H9 (cell line): ENCODE measurements around the gene PCBP4. TPM values are rescaled to one million over a fixed set of nuclear protein-coding genes. Genes with fewer than 3 reads are reported as not detected.

Experiments
- DNase-seq: peaks from one replicate; pipeline ENCODE4 v3.0.0-alpha.2; 2017
- H2AFZ ChIP-seq: one replicate; pipeline ENCODE4 v1.6.1; 2013; ENCODE audit warnings: mild to moderate bottlenecking, low read length, control low read depth, moderate library complexity
- H2AK5ac ChIP-seq: 2 replicates; pipeline ENCODE4 v1.6.1; 2013; ENCODE audit warnings: low read length, control low read depth, mixed read lengths; ENCODE audit not compliant: insufficient read length
- H2BK120ac ChIP-seq: one replicate; pipeline ENCODE4 v1.6.1; 2013; ENCODE audit warnings: low read depth, mild to moderate bottlenecking, low read length, control low read depth, inconsistent platforms; ENCODE audit not compliant: poor library complexity, severe bottlenecking
- H2BK12ac ChIP-seq: 2 replicates; pipeline ENCODE4 v1.6.1; 2013; ENCODE audit warnings: low read length, control low read depth, mixed read lengths, low read depth; ENCODE audit not compliant: insufficient read length
- H2BK15ac ChIP-seq: 2 replicates; pipeline ENCODE4 v1.6.1; 2013; ENCODE audit warnings: low read depth, low read length, control low read depth
- H2BK20ac ChIP-seq: one replicate; pipeline ENCODE4 v1.6.1; 2013; ENCODE audit warnings: low read depth, mild to moderate bottlenecking, low read length, control low read depth, inconsistent platforms; ENCODE audit not compliant: poor library complexity, severe bottlenecking
- H2BK5ac ChIP-seq: 2 replicates; pipeline ENCODE4 v1.6.1; 2013; ENCODE audit warnings: low read length, control low read depth, mixed read lengths; ENCODE audit not compliant: insufficient read length
- H3K14ac ChIP-seq: 2 replicates; pipeline ENCODE4 v1.6.1; 2013; ENCODE audit warnings: low read length, control low read depth; ENCODE audit not compliant: insufficient read depth
- H3K18ac ChIP-seq: 2 replicates; pipeline ENCODE4 v1.6.1; 2013; ENCODE audit warnings: low read depth, mild to moderate bottlenecking, mixed read lengths, low read length, control low read depth; ENCODE audit not compliant: insufficient read length
- H3K23ac ChIP-seq: 2 replicates; pipeline ENCODE4 v1.6.1; 2013; ENCODE audit warnings: low read length, control low read depth, mixed read lengths, low read depth; ENCODE audit not compliant: insufficient read length
- H3K23me2 ChIP-seq: 2 replicates; pipeline ENCODE4 v1.6.1; 2013; ENCODE audit warnings: low read depth, mild to moderate bottlenecking, mixed read lengths, low read length, control low read depth; ENCODE audit not compliant: insufficient read length, poor library complexity, severe bottlenecking
- H3K27ac ChIP-seq: 2 replicates; pipeline ENCODE4 v1.5.1; 2013; ENCODE audit warnings: low read length, control low read depth, mixed read lengths, low read depth; ENCODE audit not compliant: insufficient read length
- H3K27me3 ChIP-seq: 2 replicates; pipeline ENCODE4 v1.6.1; 2013; ENCODE audit warnings: low read length, control low read depth, inconsistent platforms; ENCODE audit not compliant: insufficient read depth
- H3K4ac ChIP-seq: 2 replicates; pipeline ENCODE4 v1.6.1; 2013; ENCODE audit warnings: low read depth, mild to moderate bottlenecking, control low read depth, inconsistent platforms, low read length, moderate library complexity
- H3K4me1 ChIP-seq: 2 replicates; pipeline ENCODE4 v1.6.1; 2013; ENCODE audit warnings: low read length, control low read depth, inconsistent platforms; ENCODE audit not compliant: insufficient read depth
- H3K4me2 ChIP-seq: 2 replicates; pipeline ENCODE4 v1.6.1; 2013; ENCODE audit warnings: low read length, control low read depth, mixed read lengths; ENCODE audit not compliant: insufficient read length, insufficient read depth
- H3K56ac ChIP-seq: 2 replicates; pipeline ENCODE4 v1.6.1; 2013; ENCODE audit warnings: low read depth, mild to moderate bottlenecking, mixed read lengths, low read length, control low read depth; ENCODE audit not compliant: insufficient read length
- H3K79me1 ChIP-seq: 2 replicates; pipeline ENCODE4 v1.6.1; 2013; ENCODE audit warnings: low read depth, mild to moderate bottlenecking, moderate library complexity, low read length, control low read depth, inconsistent platforms; ENCODE audit not compliant: insufficient read depth, poor library complexity, severe bottlenecking
- H3K79me2 ChIP-seq: 2 replicates; pipeline ENCODE4 v1.6.1; 2013; ENCODE audit warnings: low read length, control low read depth, inconsistent platforms; ENCODE audit not compliant: insufficient read depth
- H3K9ac ChIP-seq: 2 replicates; pipeline ENCODE4 v1.6.1; 2013; ENCODE audit warnings: low read length, control low read depth, mixed read lengths; ENCODE audit not compliant: insufficient read length; ENCODE audit errors: extremely low read depth
- H3K9me3 ChIP-seq: one replicate; pipeline ENCODE4 v1.6.1; 2013; ENCODE audit warnings: low read depth, low read length, inconsistent platforms; ENCODE audit not compliant: control insufficient read depth
- H3T11ph ChIP-seq: one replicate; pipeline ENCODE4 v1.6.1; 2013; ENCODE audit warnings: mild to moderate bottlenecking, low read length, control low read depth, inconsistent platforms
- H4K20me1 ChIP-seq: one replicate; pipeline ENCODE4 v1.6.1; 2013; ENCODE audit not compliant: control insufficient read depth, insufficient read length, insufficient read depth
- H4K5ac ChIP-seq: 2 replicates; pipeline ENCODE4 v1.6.1; 2013; ENCODE audit warnings: low read depth, mild to moderate bottlenecking, mixed read lengths, low read length, control low read depth; ENCODE audit not compliant: insufficient read length
- H4K8ac ChIP-seq: replicated peaks from 2 replicates; pipeline ENCODE4 v1.6.1; 2013; ENCODE audit warnings: low read length, control low read depth, mixed read lengths, low read depth; ENCODE audit not compliant: insufficient read length
- H4K91ac ChIP-seq: 2 replicates; pipeline ENCODE4 v1.6.1; 2013; ENCODE audit warnings: low read depth, mild to moderate bottlenecking, moderate library complexity, mixed read lengths, low read length, control low read depth; ENCODE audit not compliant: insufficient read length
- H3K27ac Mint-ChIP-seq, 3 experiments: 2 replicates in 2 of 3; 3 replicates in 1 of 3; pipeline ENCODE4 v1.8.0; 2020 to 2021; ENCODE audit warnings: mixed read lengths in 3 of 3, mild to moderate bottlenecking in 1 of 3, moderate library complexity in 1 of 3
- H3K27me3 Mint-ChIP-seq: 2 replicates; pipeline ENCODE4 v1.8.0; 2021; ENCODE audit warnings: low read depth, mild to moderate bottlenecking, moderate library complexity, mixed read lengths
- H3K36me3 Mint-ChIP-seq, 3 experiments: 2 replicates in 2 of 3; 3 replicates in 1 of 3; pipeline ENCODE4 v1.8.0; 2020 to 2021; ENCODE audit warnings: low read depth in 3 of 3, mixed read lengths in 3 of 3; ENCODE audit not compliant: insufficient read depth in 1 of 3
- H3K4me1 Mint-ChIP-seq, 2 experiments: 2 replicates each; pipeline ENCODE4 v1.8.0; 2020; ENCODE audit warnings: mixed read lengths in 2 of 2
- H3K4me3 Mint-ChIP-seq, 2 experiments: 2 replicates in 1 of 2; 3 replicates in 1 of 2; pipeline ENCODE4 v1.8.0; 2020 to 2021; ENCODE audit warnings: mild to moderate bottlenecking in 2 of 2, mixed read lengths in 2 of 2, moderate library complexity in 1 of 2
- H3K9me3 Mint-ChIP-seq, 2 experiments: 2 replicates in 1 of 2; 3 replicates in 1 of 2; pipeline ENCODE4 v1.8.0; 2020; ENCODE audit warnings: mild to moderate bottlenecking in 2 of 2, mixed read lengths in 2 of 2, moderate library complexity in 1 of 2
- CTCF ChIP-seq: fragments of 200-600 bp; sonication (generic); conservative IDR thresholded peaks from 3 replicates; pipeline ENCODE4 v1.8.0; 2021; ENCODE audit warnings: antibody characterized with exemption, mild to moderate bottlenecking
- total RNA-seq: library from RNA; stranded (reverse); gene quantifications from 2 replicates; pipeline ENCODE4 v1.2.1, GENCODE V29; 2021

The PCBP4 gene
- total RNA-seq, 1 experiment from 2014 or later = 24.6 TPM

- no peak overlapping the region for H3K18ac ChIP-seq
- peak overlapping the region; percentile 36 for H4K5ac ChIP-seq
- Mint-ChIP-seq H3K9me3 (peaks cover 0 to 2% of the 10 kb centered on the region in 2 experiments; a peak in 2 of 5 replicates), H3K4me3 (peak overlapping the region; percentile 68 to 88; a peak in 4 of 5 replicates), H3K27me3 (no peaks in the 10 kb centered on the region), H3K4me1 (peaks cover 21 to 31% of the 10 kb centered on the region in 2 experiments), H3K27ac (no peak overlapping the region), H3K36me3 (peaks cover 0 to 3% (median 2%) of the 10 kb centered on the region in 3 experiments; a peak in 4 of 7 replicates)
- peaks cover 3% of the 10 kb centered on the region; the same call in 1 of the 2 replicates for H3K4me1 ChIP-seq
- H3K9ac ChIP-seq = no peak overlapping the region
- TF ChIP-seq CTCF = no peak
- no peaks in the 10 kb centered on the region for H3K9me3 ChIP-seq
- H2AK5ac ChIP-seq = no peak overlapping the region
- no peak overlapping the region for H3K56ac ChIP-seq
- no peak overlapping the region for H3K27ac ChIP-seq
- peak overlapping the region; percentile 47 for H4K91ac ChIP-seq
- H3K4ac ChIP-seq = no peak overlapping the region
- peak overlapping the region; percentile 86 for H3K4me2 ChIP-seq
- H2BK5ac ChIP-seq = no peak overlapping the region
- H2BK12ac ChIP-seq = no peak overlapping the region
- H3T11ph ChIP-seq = no peak overlapping the region
- H2BK20ac ChIP-seq = no peak overlapping the region
- no peaks in the 10 kb centered on the region for H3K27me3 ChIP-seq
- peaks cover 3% of the 10 kb centered on the region for H4K20me1 ChIP-seq
- H2BK120ac ChIP-seq = no peak overlapping the region
- no peak overlapping the region for H3K23ac ChIP-seq
- no peak overlapping the region for H2AFZ ChIP-seq
- H3K14ac ChIP-seq = no peak overlapping the region; the same call in 1 of the 2 replicates
- H3K79me1 ChIP-seq = no peaks in the 10 kb centered on the region
- H3K23me2 ChIP-seq = peaks cover 6% of the 10 kb centered on the region
- no peak for DNase-seq
- no peak overlapping the region for H4K8ac ChIP-seq
- no peak overlapping the region for H2BK15ac ChIP-seq
- no peaks in the 10 kb centered on the region for H3K79me2 ChIP-seq
These were observed 17.0 kb upstream of the PCBP4 start for GRCh38 chr3:51984269-51984647.
